Neural cell (in vitro differentiated cells): ENCODE results near the gene OPN1SW. TPM values are rescaled to one million over a fixed set of nuclear protein-coding genes. Genes with fewer than 3 reads are reported as not detected.

Experiments used
- H2AFZ ChIP-seq: fragments of 200-600, 300-800 bp; sonication (generic), shearing (Covaris generic); 2 replicates; pipeline ENCODE4 v1.6.0; 2014; ENCODE audit warnings: low read depth, mild to moderate bottlenecking, antibody characterized with exemption, low read length, moderate library complexity
- H3F3A ChIP-seq: fragments of 200-600 bp; shearing (Covaris generic); 2 replicates; pipeline ENCODE4 v1.6.1; 2016; ENCODE audit warnings: mild to moderate bottlenecking, moderate library complexity, mixed read lengths, antibody characterized with exemption, low read length; ENCODE audit not compliant: insufficient read depth, poor library complexity, severe bottlenecking
- H3K27ac ChIP-seq: fragments of 200-600, 300-800 bp; sonication (generic), shearing (Covaris generic); 2 replicates; pipeline ENCODE4 v1.5.1; 2014; ENCODE audit warnings: mild to moderate bottlenecking, low read length, moderate library complexity
- H3K27me3 ChIP-seq: fragments of 300-800, 200-600 bp; sonication (generic), shearing (Covaris generic); 2 replicates; pipeline ENCODE4 v1.6.0; 2014; ENCODE audit warnings: mild to moderate bottlenecking, low read depth, low read length, moderate library complexity; ENCODE audit not compliant: insufficient read depth
- H3K36me3 ChIP-seq: fragments of 300-800, 200-600 bp; sonication (generic), shearing (Covaris generic); 2 replicates; pipeline ENCODE4 v1.5.1; 2014; ENCODE audit warnings: mild to moderate bottlenecking, antibody characterized with exemption, low read length, moderate library complexity; ENCODE audit not compliant: insufficient read depth
- H3K4me2 ChIP-seq: fragments of 300-800, 200-600 bp; sonication (generic), shearing (Covaris generic); 2 replicates; pipeline ENCODE4 v1.6.0; 2014; ENCODE audit warnings: mild to moderate bottlenecking, low read length
- H3K4me3 ChIP-seq: fragments of 300-800, 200-600 bp; sonication (generic), shearing (Covaris generic); 2 replicates; pipeline ENCODE4 v1.5.1; 2014; ENCODE audit warnings: mild to moderate bottlenecking, low read length, moderate library complexity
- H3K79me2 ChIP-seq: fragments of 200-600 bp; shearing (Covaris generic); replicated peaks from 2 replicates; pipeline ENCODE4 v1.6.0; 2014; ENCODE audit warnings: mild to moderate bottlenecking, low read length, moderate library complexity; ENCODE audit not compliant: insufficient read depth
- H3K9ac ChIP-seq: fragments of 300-800, 200-600 bp; sonication (generic), shearing (Covaris generic); 2 replicates; pipeline ENCODE4 v1.6.1; 2016; ENCODE audit warnings: mild to moderate bottlenecking, low read length, mixed read lengths
- H3K9me2 ChIP-seq: fragments of 200-600 bp; shearing (Covaris generic); 2 replicates; pipeline ENCODE4 v1.6.1; 2016; ENCODE audit warnings: mild to moderate bottlenecking, low read length, mixed read lengths; ENCODE audit not compliant: insufficient read depth
- H3K9me3 ChIP-seq: fragments of 200-600, 300-800 bp; sonication (generic), shearing (Covaris generic); 2 replicates; pipeline ENCODE4 v1.6.1; 2016; ENCODE audit warnings: mild to moderate bottlenecking, mixed run types, low read length, moderate library complexity, mixed read lengths
- H4K20me1 ChIP-seq: fragments of 200-600 bp; shearing (Covaris generic); 2 replicates; pipeline ENCODE4 v1.6.1; 2016; ENCODE audit warnings: mild to moderate bottlenecking, mixed run types; ENCODE audit not compliant: insufficient read depth
- CTCF ChIP-seq: fragments of 450-650 bp; IDR thresholded peaks from 2 replicates; pipeline ENCODE4 v1.5.1; 2014; ENCODE audit warnings: antibody characterized with exemption, mild to moderate bottlenecking, moderate library complexity; ENCODE audit not compliant: poor library complexity, severe bottlenecking
- EP300 ChIP-seq: fragments of 450-650 bp; conservative IDR thresholded peaks from 2 replicates; pipeline ENCODE4 v1.6.1; 2014; ENCODE audit warnings: antibody characterized with exemption, mild to moderate bottlenecking, moderate library complexity; ENCODE audit not compliant: poor library complexity, severe bottlenecking
- EZH2 ChIP-seq: fragments of 200-600, 300-800 bp; shearing (Covaris generic), sonication (generic); IDR thresholded peaks from 2 replicates; pipeline ENCODE4 v1.6.1; 2014; ENCODE audit warnings: antibody characterized with exemption, low read length, borderline replicate concordance, mild to moderate bottlenecking; ENCODE audit not compliant: insufficient read depth, poor library complexity, severe bottlenecking
- MXI1 ChIP-seq: fragments of 450-650 bp; conservative IDR thresholded peaks from 2 replicates; pipeline ENCODE4 v1.6.1; 2014; ENCODE audit warnings: antibody characterized with exemption, mild to moderate bottlenecking; ENCODE audit not compliant: poor library complexity, severe bottlenecking
- POLR2AphosphoS5 ChIP-seq: IDR thresholded peaks from 2 replicates; pipeline ENCODE4 v1.6.1; 2012
- RAD21 ChIP-seq: fragments of 450-650 bp; conservative IDR thresholded peaks from 2 replicates; pipeline ENCODE4 v1.6.1; 2014; ENCODE audit warnings: antibody characterized with exemption, mild to moderate bottlenecking, moderate library complexity
- REST ChIP-seq: IDR thresholded peaks from 2 replicates; pipeline ENCODE4 v1.6.1; 2012; ENCODE audit warnings: borderline replicate concordance
- SMC3 ChIP-seq: fragments of 450-650 bp; conservative IDR thresholded peaks from 2 replicates; pipeline ENCODE4 v1.6.1; 2014; ENCODE audit warnings: antibody characterized with exemption, mild to moderate bottlenecking, moderate library complexity; ENCODE audit not compliant: poor library complexity
- TAF1 ChIP-seq: IDR thresholded peaks from 2 replicates; pipeline ENCODE4 v1.6.1; 2012; ENCODE audit warnings: low read depth
- polyA plus RNA-seq: library from polyadenylated mRNA; depleted of rRNA; stranded (reverse); fragments of >200 nt; gene quantifications from 2 replicates; pipeline ENCODE4 v1.2.3, GENCODE V29; 2014

OPN1SW gene
- polyA plus RNA-seq, 1 donor from 2014 or later, result 1.2 TPM

GRCh38 chr7:128807191-128807590, 31.6 kb upstream of the OPN1SW start:
- no peaks in the 10 kb centered on the region for H3K27me3 ChIP-seq
- no peak overlapping the region for H3K4me3 ChIP-seq
- no peak overlapping the region for H3K27ac ChIP-seq
- H2AFZ ChIP-seq, result no peak overlapping the region
- no peaks in the 10 kb centered on the region for H3F3A ChIP-seq
- H3K9me2 ChIP-seq, result no peaks in the 10 kb centered on the region
- H4K20me1 ChIP-seq, result no peaks in the 10 kb centered on the region
- no peak overlapping the region for H3K9ac ChIP-seq
- no peak overlapping the region for H3K4me2 ChIP-seq
- H3K9me3 ChIP-seq, result no peaks in the 10 kb centered on the region
- H3K79me2 ChIP-seq, result no peaks in the 10 kb centered on the region
- peaks cover 15% of the 10 kb centered on the region for H3K36me3 ChIP-seq
- TF ChIP-seq TAF1, result no peak
- TF ChIP-seq RAD21, result no peak
- no peak for TF ChIP-seq REST
- TF ChIP-seq MXI1, result no peak
- TF ChIP-seq CTCF, result no peak
- no peak for TF ChIP-seq SMC3

GRCh38 chr7:128805225-128805624, 29.6 kb upstream of the OPN1SW start:
- H2AFZ ChIP-seq, result no peak overlapping the region
- H3K4me3 ChIP-seq, result no peak overlapping the region
- H3K27me3 ChIP-seq, result no peaks in the 10 kb centered on the region
- H3K79me2 ChIP-seq, result no peaks in the 10 kb centered on the region
- H3K27ac ChIP-seq, result no peak overlapping the region
- H3K4me2 ChIP-seq, result no peak overlapping the region
- peaks cover 15% of the 10 kb centered on the region for H3K36me3 ChIP-seq
- H4K20me1 ChIP-seq, result no peaks in the 10 kb centered on the region
- no peak overlapping the region for H3K9ac ChIP-seq
- TF ChIP-seq SMC3 (no peak), RAD21 (no peak), POLR2AphosphoS5 (no peak), EP300 (no peak), EZH2 (no peak), TAF1 (no peak), CTCF (no peak), MXI1 (no peak)
- no peaks in the 10 kb centered on the region for H3F3A ChIP-seq
- no peaks in the 10 kb centered on the region for H3K9me2 ChIP-seq
- H3K9me3 ChIP-seq, result no peaks in the 10 kb centered on the region
